GM12874 (cell line): ENCODE measurements around the gene FRMD8.
A peak's percentile ranks its signal among the peaks of the same experiment; 100 is the strongest.

Experiments
- CTCF ChIP-seq: IDR thresholded peaks from 2 replicates; pipeline ENCODE4 v1.5.1; 2011; ENCODE audit warnings: low read depth, mild to moderate bottlenecking, control low read depth, low read length, moderate library complexity; ENCODE audit not compliant: insufficient read depth

FRMD8 gene

DNA sequence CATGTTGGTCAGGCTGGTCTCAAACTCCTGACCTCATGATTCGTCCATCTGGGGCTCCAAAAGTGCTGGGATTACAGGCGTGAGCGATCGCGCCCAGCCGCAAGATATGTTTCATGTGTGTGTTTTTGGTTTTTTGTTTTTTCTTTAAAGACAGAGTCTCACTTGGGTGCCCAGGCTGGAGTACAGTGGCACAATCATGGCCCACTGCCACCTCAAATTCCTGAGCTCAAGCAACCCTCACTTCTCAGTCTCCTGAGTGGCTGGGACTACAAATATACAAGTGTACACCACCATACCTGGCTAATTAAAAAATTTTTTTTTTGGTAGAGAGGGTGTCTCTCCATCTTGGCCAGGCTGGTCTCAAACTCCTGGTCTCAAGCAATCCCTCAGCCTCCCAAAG is 23.5 kb upstream of the FRMD8 start:
- no peak for TF ChIP-seq CTCF

GRCh38 chr11:65363770-65364169 is 22.7 kb upstream of the FRMD8 start:
- TF ChIP-seq CTCF, result no peak

DNA sequence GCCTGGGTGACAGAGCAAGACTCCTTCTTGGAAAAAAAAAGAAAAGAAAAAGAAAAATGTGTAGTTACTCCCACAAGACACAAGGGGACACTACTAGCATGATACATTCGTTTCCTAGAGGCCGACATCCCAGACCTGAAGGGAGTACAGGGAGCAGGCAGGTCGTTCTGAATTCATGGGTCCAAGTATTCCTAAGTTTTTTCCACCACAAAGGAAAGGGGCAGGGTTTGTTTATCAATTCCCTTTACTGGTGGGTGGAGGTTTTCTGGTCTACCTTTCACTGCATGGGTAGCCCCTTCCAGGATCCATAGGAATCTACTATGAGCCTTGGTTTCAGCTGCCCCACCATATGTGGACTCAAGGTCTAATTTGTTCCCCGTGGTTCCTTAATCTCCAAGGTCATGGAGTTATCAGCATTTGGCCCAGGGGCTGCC is 20.1 kb upstream of the FRMD8 start:
- peak; percentile 75 for TF ChIP-seq CTCF

DNA sequence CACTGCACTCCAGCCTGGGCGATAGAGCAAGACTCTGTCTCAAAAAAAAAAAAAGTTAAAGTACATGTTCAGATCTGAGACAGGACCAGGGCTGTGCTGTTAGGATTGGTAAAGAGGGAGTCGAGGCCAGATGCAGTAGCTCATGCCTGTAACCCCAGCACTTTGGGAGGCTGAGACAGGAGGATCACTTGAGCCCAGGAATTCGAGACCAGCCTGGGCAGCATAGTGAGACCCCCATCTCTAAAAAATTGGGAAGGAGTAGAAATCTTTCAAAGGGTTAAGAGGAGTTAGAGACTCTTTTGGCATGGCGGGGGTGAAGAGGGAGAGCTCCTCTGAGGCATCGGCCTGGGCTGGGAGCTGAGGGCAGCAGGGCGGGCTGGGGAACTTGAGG is 15.8 kb upstream of the FRMD8 start:
- no peak for TF ChIP-seq CTCF

- no peak for TF ChIP-seq CTCF
Measured at GRCh38 chr11:65373839-65374580, 12.4 kb upstream of the FRMD8 start.

GRCh38 chr11:65375012-65375411 is 11.4 kb upstream of the FRMD8 start:
- no peak for TF ChIP-seq CTCF

DNA sequence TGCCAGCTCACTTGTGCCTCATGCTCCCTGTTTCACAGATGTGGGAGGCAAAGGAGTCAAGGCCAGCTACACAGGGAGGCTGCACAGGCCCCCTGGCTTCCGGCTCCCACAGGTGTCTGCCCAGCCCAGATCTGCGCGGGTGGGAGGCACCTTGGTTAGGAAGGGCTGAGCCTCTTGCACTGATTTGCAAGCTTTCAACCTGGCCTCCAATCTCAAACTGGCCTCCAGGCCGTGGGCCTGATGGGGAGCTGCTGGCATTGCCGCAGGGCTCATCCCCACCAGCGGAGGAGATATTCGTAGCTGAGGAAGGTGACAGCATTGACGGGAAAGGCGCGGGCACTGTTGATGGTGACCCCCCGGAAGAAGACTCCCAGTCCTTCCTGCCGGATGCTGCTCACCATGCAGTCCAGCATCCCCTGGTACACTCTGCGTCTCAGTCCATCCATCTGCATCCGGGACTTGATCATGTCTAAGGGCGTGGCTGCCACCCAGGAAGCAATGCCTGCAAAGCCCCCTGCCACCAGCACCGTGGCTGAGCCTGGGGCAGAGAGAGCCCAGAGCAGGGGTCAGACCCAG is 10.2 kb upstream of the FRMD8 start:
- TF ChIP-seq CTCF, result no peak
